Spinal cord (tissue), 10 donors: ENCODE measurements around the gene TYW1B. TPM values are rescaled to one million over a fixed set of nuclear protein-coding genes. Genes with fewer than 3 reads are reported as not detected.
"Not testable (repeated sequence)": the region's sequence is repeated elsewhere in the genome, so short reads cannot be mapped to it uniquely, and the experiment has no call there.

Source experiments
- DNase-seq, 6 donors: peaks; one replicate each; pipeline versions ENCODE4 v3.0.0 to v3.0.0-alpha.2; 2013 to 2015; ENCODE audit warnings: low spot score in 6 of 6, low read depth in 4 of 6
- H3K27ac ChIP-seq: one replicate; pipeline ENCODE4 v1.5.1; 2013; ENCODE audit warnings: low read depth, low read length, control low read depth
- H3K27me3 ChIP-seq: one replicate; pipeline ENCODE4 v1.6.1; 2013; ENCODE audit warnings: low read length; ENCODE audit not compliant: control insufficient read depth, insufficient read depth
- H3K36me3 ChIP-seq: one replicate; pipeline ENCODE4 v1.6.1; 2013; ENCODE audit warnings: low read length; ENCODE audit not compliant: control insufficient read depth, insufficient read depth
- H3K4me1 ChIP-seq: one replicate; pipeline ENCODE4 v1.6.1; 2013; ENCODE audit warnings: low read length; ENCODE audit not compliant: control insufficient read depth, insufficient read depth
- H3K4me3 ChIP-seq: one replicate; pipeline ENCODE4 v1.5.1; 2013; ENCODE audit warnings: low read depth, low read length, control low read depth
- H3K9me3 ChIP-seq: one replicate; pipeline ENCODE4 v1.6.1; 2013; ENCODE audit warnings: low read length; ENCODE audit not compliant: control insufficient read depth, insufficient read depth
- WGBS: methylation state at CpG from one replicate; pipeline ENCODE4 v1.1.5; 2013; ENCODE audit warnings: missing lambda C conversion rate; ENCODE audit not compliant: insufficient coverage; 5-methylcytosine and 5-hydroxymethylcytosine counted together
- polyA plus RNA-seq, 2 donors: library from polyadenylated mRNA; unstranded; fragments of 120-200 nt; gene quantifications; one replicate each; pipeline ENCODE4 v1.2.1, GENCODE V29; 2013; ENCODE audit not compliant: insufficient read length in 2 of 2
- total RNA-seq, 2 donors: library from RNA; depleted of rRNA in 1 of 2; stranded (reverse); fragments of 120-200 nt in 1 of 2; fragments of >200 nt in 1 of 2; gene quantifications; one replicate each; pipeline versions ENCODE4 v1.2.3 to v1.2.4, GENCODE V29; 2013 to 2014
- donor health status: healthy.

The TYW1B gene
- total and polyA plus RNA-seq, 4 donors, result 2.4 to 11.5 (median 5.3) TPM

- not testable (repeated sequence) for H3K27ac ChIP-seq, H3K27me3 ChIP-seq, H3K4me3 ChIP-seq, H3K9me3 ChIP-seq, H3K36me3 ChIP-seq, H3K4me1 ChIP-seq, DNase-seq
- 50% methylated on average over 1 of the region's 2 CpGs for WGBS
Observed at GRCh38 chr7:72691442-72691841, 136.6 kb downstream of the TYW1B start.

- H3K4me3 ChIP-seq, H3K9me3 ChIP-seq, H3K27me3 ChIP-seq, H3K4me1 ChIP-seq, H3K36me3 ChIP-seq, H3K27ac ChIP-seq, DNase-seq: not testable (repeated sequence)
- WGBS, result no CpG with 5 or more reads among the region's 2 CpGs
Observed at GRCh38 chr7:72690177-72690576, 137.8 kb downstream of the TYW1B start.

GRCh38 chr7:72689344-72689743, 138.7 kb downstream of the TYW1B start:
- not testable (repeated sequence) for H3K27ac ChIP-seq, H3K27me3 ChIP-seq, H3K36me3 ChIP-seq, H3K4me1 ChIP-seq, DNase-seq, H3K9me3 ChIP-seq, H3K4me3 ChIP-seq
- WGBS, result no CpG with 5 or more reads among the region's 1 CpG

GRCh38 chr7:72681211-72681610, 146.8 kb downstream of the TYW1B start:
- H3K27me3 ChIP-seq, H3K36me3 ChIP-seq, H3K9me3 ChIP-seq, H3K27ac ChIP-seq, DNase-seq, H3K4me1 ChIP-seq, H3K4me3 ChIP-seq: not testable (repeated sequence)
- 100% methylated on average over 2 of the region's 4 CpGs for WGBS

- WGBS, result no CpG with 5 or more reads among the region's 6 CpGs
- not testable (repeated sequence) for H3K27ac ChIP-seq
Observed at GRCh38 chr7:72676880-72677279, 151.1 kb downstream of the TYW1B start.

DNA sequence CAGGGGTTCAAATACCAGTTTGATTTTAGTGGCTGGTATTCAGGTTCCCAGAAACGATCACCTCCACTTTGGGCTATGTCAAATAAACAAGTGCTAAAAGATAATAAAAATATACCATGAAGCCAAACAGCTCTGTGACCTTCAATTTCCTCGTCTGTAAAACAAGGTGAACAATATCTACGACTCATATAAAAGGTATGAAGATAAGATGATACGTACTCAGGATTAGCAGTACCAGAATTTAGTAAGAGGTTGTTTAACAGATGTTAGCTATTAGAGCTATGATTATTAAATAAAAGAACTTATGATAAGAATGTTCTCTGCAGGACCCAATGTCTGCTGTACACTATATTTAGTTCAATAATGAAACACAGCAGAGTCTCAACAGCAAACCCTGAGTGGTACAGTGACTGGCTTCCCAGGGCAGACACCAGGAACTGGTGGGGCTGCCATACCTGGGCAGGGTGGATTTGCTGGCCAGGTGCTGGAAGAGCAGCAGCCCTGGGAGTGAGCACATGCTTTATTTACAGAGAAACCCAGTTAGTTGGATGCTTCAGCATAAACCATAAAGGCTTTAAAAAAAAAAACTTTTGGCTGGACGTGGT, 151.8 kb downstream of the TYW1B start:
- WGBS, result no CpG with 5 or more reads among the region's 5 CpGs
- not testable (repeated sequence) for DNase-seq, H3K27me3 ChIP-seq, H3K4me3 ChIP-seq, H3K27ac ChIP-seq, H3K36me3 ChIP-seq, H3K4me1 ChIP-seq, H3K9me3 ChIP-seq

More at GRCh38 chr7:72676880-72677279, 151.1 kb downstream of the TYW1B start:
- H3K27me3 ChIP-seq, H3K9me3 ChIP-seq, H3K4me3 ChIP-seq, H3K36me3 ChIP-seq, H3K4me1 ChIP-seq, DNase-seq: not testable (repeated sequence)

DNA sequence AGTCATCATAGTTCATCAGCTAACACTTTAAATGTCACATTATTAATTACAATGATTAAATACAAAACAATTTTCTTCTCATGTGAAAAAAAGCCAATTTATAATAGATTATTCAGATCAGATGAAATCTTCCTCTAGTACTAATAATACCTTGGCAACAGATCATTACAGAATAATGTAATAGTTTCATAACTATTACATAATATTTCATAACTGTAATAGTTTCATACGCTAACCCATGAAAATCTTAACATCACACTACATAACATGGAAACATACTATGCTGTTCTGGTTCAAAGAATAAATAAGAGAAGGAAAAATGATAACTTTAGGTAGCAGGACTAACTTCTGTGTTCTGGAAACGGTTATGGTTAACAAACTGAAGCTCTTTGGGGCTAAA, 152.3 kb downstream of the TYW1B start:
- not testable (repeated sequence) for H3K27me3 ChIP-seq, H3K4me3 ChIP-seq, DNase-seq, H3K36me3 ChIP-seq, H3K9me3 ChIP-seq, H3K27ac ChIP-seq, H3K4me1 ChIP-seq
- no CpG with 5 or more reads among the region's 2 CpGs for WGBS

DNA sequence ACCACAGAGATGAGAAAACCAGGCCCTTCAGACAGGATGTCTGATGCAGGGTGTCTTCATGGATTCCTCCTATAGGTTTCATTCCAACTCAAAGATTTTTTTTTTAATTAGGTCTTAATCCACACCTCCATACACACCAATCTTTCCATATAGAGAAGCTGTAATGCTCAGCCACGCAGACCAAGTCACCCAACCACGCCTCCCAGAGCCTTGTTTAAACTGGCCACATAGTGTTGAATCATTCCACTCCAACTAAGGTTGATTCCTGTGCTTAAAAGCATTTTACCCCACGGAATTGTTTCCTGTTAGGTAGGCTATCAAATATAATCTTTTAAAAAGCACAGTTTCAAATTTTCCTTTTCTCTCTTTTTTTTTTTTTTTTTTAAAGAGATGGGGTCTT, 153.6 kb downstream of the TYW1B start:
- H3K36me3 ChIP-seq, result no peaks in the 10 kb centered on the region
- H3K4me1 ChIP-seq, result no peaks in the 10 kb centered on the region
- no peaks in the 10 kb centered on the region for H3K9me3 ChIP-seq
- no peak overlapping the region for H3K27ac ChIP-seq
- DNase-seq, result no peak
- 50% methylated on average over 2 of the region's 3 CpGs for WGBS
- no peak overlapping the region for H3K4me3 ChIP-seq
- no peaks in the 10 kb centered on the region for H3K27me3 ChIP-seq

- no CpG with 5 or more reads among the region's 3 CpGs for WGBS
- not testable (repeated sequence) for DNase-seq, H3K36me3 ChIP-seq, H3K9me3 ChIP-seq, H3K27ac ChIP-seq, H3K4me1 ChIP-seq, H3K27me3 ChIP-seq, H3K4me3 ChIP-seq
Observed at GRCh38 chr7:72670850-72671249, 157.2 kb downstream of the TYW1B start.

GRCh38 chr7:72668435-72668834, 159.6 kb downstream of the TYW1B start:
- not testable (repeated sequence) for DNase-seq, H3K4me3 ChIP-seq, H3K9me3 ChIP-seq, H3K36me3 ChIP-seq, H3K4me1 ChIP-seq, H3K27ac ChIP-seq, H3K27me3 ChIP-seq
- WGBS, result 79% methylated on average over 2 of the region's 7 CpGs
